BJ (cell line): Measurements from ENCODE around the gene IMP4. TPM values are rescaled to one million over a fixed set of nuclear protein-coding genes. Genes with fewer than 3 reads are reported as not detected.

Source experiments
- CTCF ChIA-PET: fragments of 350-600 bp; formaldehyde crosslinking; extraction: SDS; loops from one replicate; lab custom pipeline; 2021; ENCODE audit warnings: antibody characterized with exemption, inconsistent platforms; lab: Yijun Ruan, JAX
- POLR2A ChIA-PET: fragments of 300-600 bp; sonication (Branson Sonifier 250); formaldehyde crosslinking; extraction: SDS; loops from one replicate; lab custom pipeline; 2021; ENCODE audit warnings: antibody characterized with exemption; lab: Charles Lee
- DNase-seq: peaks from one replicate; pipeline ENCODE4 v3.0.0-alpha.2; 2011; ENCODE audit warnings: low read depth
- H3K27me3 ChIP-seq: 2 replicates; pipeline ENCODE4 v1.6.0; 2011; ENCODE audit warnings: low read length; ENCODE audit not compliant: control insufficient read depth, insufficient read depth
- H3K36me3 ChIP-seq: 2 replicates; pipeline ENCODE4 v1.5.1; 2011; ENCODE audit warnings: low read length; ENCODE audit not compliant: control insufficient read depth, insufficient read depth
- H3K4me3 ChIP-seq: 2 replicates; pipeline ENCODE4 v1.5.1; 2011; ENCODE audit warnings: low read depth, mild to moderate bottlenecking, control low read depth, low read length
- polyA plus RNA-seq: library from polyadenylated mRNA; depleted of rRNA; stranded (reverse); fragments of >200 nt; gene quantifications from 2 replicates; pipeline ENCODE4 v1.2.3, GENCODE V29; 2011
- TF ChIP-seq, protein P1 (sequence below): IDR thresholded peaks from 2 replicates; pipeline ENCODE4 v1.5.1; 2011; ENCODE audit warnings: low read depth, mild to moderate bottlenecking, control low read depth, inconsistent platforms, low read length, moderate library complexity; ENCODE audit not compliant: insufficient read depth

Gene IMP4
- polyA plus RNA-seq, 1 experiment = 144 TPM

DNA sequence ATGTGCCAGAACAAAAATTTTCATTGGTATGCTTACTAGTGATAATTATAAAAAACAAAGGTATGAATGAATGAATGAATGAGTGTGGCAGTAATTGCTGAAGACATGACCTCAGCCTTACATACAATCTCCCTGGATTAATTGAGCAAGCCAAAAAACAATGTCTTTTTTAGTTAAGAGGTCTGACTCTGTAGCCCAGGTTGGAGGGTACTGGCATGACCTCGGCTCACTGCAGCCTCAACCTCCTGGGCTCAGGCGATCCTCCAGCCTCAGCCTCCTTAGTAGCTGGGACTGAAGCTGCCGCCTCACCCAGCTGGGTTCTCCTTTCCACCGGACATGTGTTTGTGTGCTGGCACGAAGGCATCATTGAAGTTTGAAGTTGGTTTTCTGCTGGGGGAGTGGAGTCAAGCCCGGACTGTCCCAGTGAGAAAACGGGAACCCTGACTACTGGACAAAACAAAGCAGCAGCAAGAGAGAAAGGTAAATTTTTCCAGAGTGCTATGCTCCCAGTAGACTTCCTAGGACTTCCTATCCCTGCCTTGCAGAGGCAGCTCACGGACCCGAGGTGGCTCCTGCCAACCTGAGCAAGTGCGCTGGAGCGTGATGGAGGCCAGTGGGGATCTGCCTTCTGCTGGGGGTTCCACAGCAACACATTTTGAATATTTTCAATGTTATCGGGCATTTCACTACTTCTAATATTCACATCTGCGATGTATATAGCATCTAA, 6.4 kb upstream of the IMP4 start:
- CTCF ChIA-PET = interaction anchor here (1.0 to 1.2 kb wide), 3 partner anchors 48 to 154 kb away, joined by 3 to 6 read pairs (median 3); partner anchors contain the start of gene MZT2B
- Histone ChIP-seq H3K4me3 (no peak overlapping the region), H3K27me3 (peaks cover 2% of the 10 kb centered on the region), H3K36me3 (0 out of 2 replicates have a peak, but pooled peaks cover 2% of the 10 kb centered on the region)
- no peak for DNase-seq
- POLR2A ChIA-PET = interaction anchor here (0.6 kb wide), 1 partner anchor 303 kb away, joined by 4 read pairs; no protein-coding TSS in a partner anchor
- TF ChIP-seq, protein P1, sequence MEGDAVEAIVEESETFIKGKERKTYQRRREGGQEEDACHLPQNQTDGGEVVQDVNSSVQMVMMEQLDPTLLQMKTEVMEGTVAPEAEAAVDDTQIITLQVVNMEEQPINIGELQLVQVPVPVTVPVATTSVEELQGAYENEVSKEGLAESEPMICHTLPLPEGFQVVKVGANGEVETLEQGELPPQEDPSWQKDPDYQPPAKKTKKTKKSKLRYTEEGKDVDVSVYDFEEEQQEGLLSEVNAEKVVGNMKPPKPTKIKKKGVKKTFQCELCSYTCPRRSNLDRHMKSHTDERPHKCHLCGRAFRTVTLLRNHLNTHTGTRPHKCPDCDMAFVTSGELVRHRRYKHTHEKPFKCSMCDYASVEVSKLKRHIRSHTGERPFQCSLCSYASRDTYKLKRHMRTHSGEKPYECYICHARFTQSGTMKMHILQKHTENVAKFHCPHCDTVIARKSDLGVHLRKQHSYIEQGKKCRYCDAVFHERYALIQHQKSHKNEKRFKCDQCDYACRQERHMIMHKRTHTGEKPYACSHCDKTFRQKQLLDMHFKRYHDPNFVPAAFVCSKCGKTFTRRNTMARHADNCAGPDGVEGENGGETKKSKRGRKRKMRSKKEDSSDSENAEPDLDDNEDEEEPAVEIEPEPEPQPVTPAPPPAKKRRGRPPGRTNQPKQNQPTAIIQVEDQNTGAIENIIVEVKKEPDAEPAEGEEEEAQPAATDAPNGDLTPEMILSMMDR = no peak

DNA sequence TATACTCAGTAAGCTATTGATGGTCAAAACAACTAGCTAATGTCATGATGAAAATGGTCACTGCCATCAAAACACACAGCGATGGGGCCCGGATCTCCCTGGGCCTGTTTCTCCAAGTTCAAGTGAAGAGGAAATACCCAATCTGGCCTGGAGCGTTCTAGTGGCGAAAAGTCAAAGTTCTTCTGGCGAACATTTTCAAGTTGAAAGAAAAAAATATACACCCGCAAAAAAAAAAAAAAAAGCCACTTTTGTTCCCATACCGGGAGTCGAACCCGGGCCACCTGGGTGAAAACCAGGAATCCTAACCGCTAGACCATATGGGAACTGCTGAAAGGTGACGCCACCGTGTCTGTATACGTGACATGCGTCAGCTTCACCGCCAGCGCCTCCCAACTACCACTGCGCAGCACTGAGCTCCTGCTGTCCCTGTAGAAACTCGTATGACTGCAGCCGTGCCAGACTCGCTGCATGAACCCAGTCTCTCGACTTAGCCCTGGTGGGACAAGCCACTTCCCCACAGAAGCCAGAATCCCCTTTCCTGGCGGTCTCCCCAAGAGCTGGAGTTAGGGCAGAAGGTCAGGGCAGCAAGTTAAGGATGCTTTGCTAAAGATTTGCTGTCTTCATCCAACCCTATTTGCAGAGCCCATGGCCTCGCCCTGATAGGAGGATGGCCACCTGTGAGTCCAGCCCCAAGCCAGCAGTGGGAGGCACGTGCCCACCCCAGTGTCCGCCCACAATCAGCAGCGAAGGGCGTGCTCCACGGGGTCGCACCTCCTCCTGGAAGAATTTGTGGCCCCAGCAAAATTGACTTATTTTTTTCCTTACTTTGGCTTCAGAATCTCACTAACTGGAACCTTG, 5.6 kb upstream of the IMP4 start:
- TF ChIP-seq, protein P1 = no peak
- Histone ChIP-seq H3K4me3 (peak overlapping the region; percentile 38), H3K36me3 (0 out of 2 replicates have a peak, but pooled peaks cover 2% of the 10 kb centered on the region), H3K27me3 (no peaks in the 10 kb centered on the region)
- ChIA-PET CTCF (interaction anchor here (1.1 kb wide), 1 partner anchor 51 kb away, joined by 3 read pairs; no protein-coding TSS in a partner anchor), POLR2A (interaction anchor here (0.6 kb wide), 1 partner anchor 304 kb away, joined by 4 read pairs; no protein-coding TSS in a partner anchor)
- no peak for DNase-seq

DNA sequence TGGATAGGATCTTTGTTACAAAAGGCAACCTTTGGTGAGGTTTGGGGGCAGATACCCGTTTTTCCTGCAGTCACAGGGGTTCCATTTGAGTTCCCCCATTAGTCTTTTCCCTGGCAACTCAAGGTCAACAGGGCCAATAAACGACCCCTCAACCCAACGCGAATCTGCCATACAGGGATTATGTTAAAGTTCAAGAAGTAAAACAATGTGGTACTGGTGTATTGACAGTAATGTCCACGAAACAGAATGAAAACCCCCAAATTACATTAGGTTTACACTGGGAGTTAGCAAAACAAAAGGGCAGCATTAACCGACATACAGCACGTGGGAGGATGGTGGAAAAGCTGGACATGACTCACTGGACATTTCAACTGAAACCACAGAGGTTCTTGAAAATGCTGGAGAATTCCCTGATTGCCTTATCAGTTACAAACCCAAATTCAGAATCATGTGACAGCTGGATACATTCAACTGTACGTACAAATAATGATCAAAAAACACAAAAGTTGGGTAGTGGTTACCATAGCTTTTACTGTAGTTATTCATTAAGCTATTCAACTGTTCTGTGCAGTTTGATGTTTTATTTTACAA, 4.9 kb upstream of the IMP4 start:
- ChIA-PET CTCF (no interaction called here), POLR2A (no interaction called here)
- TF ChIP-seq, protein P1 = no peak
- no peak for DNase-seq
- Histone ChIP-seq H3K27me3 (no peaks in the 10 kb centered on the region), H3K4me3 (peak overlapping the region; percentile 38; the same call in 1 of the 2 replicates), H3K36me3 (0 out of 2 replicates have a peak, but pooled peaks cover 2% of the 10 kb centered on the region)

- H3K36me3 ChIP-seq = 0 out of 2 replicates have a peak, but pooled peaks cover 2% of the 10 kb centered on the region
- no peak overlapping the region for H3K4me3 ChIP-seq
- no peaks in the 10 kb centered on the region for H3K27me3 ChIP-seq
- ChIA-PET POLR2A (no interaction called here), CTCF (no interaction called here)
- DNase-seq = no peak
- TF ChIP-seq, protein P1 = no peak
These were observed 3.8 kb upstream of the IMP4 start for GRCh38 chr2:130338793-130339345.
